Measurements from ENCODE around the gene CYP2W1. TPM values are rescaled to one million over a fixed set of nuclear protein-coding genes. Genes with fewer than 3 reads are reported as not detected.

Gene CYP2W1
- total RNA-seq, 1 donor from 2014 or later: not detected

DNA sequence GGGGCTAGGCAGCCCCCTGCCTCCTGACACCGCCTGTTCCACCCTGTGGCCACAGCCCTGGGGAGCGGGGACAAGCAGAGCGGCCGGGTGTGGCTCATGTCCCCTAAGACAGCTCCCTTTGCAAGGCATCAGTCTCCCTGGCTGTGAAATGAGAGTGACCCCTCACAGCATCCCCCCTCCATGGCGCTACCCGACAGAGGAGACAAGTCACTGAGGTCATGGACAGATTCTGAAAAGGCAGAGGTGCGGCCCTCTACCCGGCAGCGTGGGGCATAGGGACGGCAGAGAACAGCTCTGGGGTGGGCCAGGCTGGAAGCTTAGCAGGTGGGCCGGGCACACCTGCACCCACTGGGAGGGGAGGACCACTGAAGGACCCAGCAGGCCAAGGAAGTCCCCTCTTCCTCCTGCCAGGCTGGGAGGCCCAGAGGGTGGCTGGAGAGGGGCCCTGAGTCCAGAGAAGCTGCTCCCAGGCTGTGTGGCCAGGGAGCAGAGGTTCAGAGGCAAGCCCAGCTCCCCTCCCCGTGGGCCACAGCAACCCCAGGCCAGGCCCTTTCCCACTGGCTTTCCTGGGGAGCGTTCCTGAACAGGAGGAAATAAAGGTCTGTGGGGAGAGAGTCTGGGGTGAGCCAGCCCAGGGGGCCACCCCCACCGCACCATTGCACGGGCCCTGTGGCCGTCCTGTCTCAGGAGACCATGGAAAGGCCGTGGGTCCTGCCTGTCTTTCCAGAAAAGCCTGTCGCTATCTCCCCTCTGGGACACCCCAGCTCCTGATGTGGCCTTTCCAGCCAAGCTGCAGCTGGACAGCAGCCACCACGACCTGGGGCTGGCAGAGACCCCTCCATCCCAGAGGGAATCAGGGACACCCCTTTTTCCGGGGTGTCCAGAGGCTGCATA lies 30.2 kb upstream of the CYP2W1 start:
- TF ChIP-seq, protein P1, sequence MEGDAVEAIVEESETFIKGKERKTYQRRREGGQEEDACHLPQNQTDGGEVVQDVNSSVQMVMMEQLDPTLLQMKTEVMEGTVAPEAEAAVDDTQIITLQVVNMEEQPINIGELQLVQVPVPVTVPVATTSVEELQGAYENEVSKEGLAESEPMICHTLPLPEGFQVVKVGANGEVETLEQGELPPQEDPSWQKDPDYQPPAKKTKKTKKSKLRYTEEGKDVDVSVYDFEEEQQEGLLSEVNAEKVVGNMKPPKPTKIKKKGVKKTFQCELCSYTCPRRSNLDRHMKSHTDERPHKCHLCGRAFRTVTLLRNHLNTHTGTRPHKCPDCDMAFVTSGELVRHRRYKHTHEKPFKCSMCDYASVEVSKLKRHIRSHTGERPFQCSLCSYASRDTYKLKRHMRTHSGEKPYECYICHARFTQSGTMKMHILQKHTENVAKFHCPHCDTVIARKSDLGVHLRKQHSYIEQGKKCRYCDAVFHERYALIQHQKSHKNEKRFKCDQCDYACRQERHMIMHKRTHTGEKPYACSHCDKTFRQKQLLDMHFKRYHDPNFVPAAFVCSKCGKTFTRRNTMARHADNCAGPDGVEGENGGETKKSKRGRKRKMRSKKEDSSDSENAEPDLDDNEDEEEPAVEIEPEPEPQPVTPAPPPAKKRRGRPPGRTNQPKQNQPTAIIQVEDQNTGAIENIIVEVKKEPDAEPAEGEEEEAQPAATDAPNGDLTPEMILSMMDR (IDR thresholded peaks at IDR 0.05; ENCODE audit: unreplicated experiment): no peak
- H3K4me1 Mint-ChIP-seq (ENCODE audit: unreplicated experiment): no peaks in the 10 kb centered on the region
- no peak overlapping the region for H3K4me3 Mint-ChIP-seq (ENCODE audit: unreplicated experiment)
- peaks cover 13% of the 10 kb centered on the region for H3K27me3 Mint-ChIP-seq (ENCODE audit: unreplicated experiment)
- DNase-seq (ENCODE audit: low spot score): no peak
- H3K27ac Mint-ChIP-seq (ENCODE audit: unreplicated experiment): no peak overlapping the region
- H3K36me3 Mint-ChIP-seq (ENCODE audit: low read depth, unreplicated experiment): no peaks in the 10 kb centered on the region
- no peaks in the 10 kb centered on the region for H3K9me3 Mint-ChIP-seq (ENCODE audit: unreplicated experiment)

- Mint-ChIP-seq H3K4me1 (ENCODE audit: unreplicated experiment) (no peaks in the 10 kb centered on the region), H3K36me3 (ENCODE audit: low read depth, unreplicated experiment) (no peaks in the 10 kb centered on the region), H3K27ac (ENCODE audit: unreplicated experiment) (no peak overlapping the region), H3K9me3 (ENCODE audit: unreplicated experiment) (no peaks in the 10 kb centered on the region), H3K4me3 (ENCODE audit: unreplicated experiment) (no peak overlapping the region), H3K27me3 (ENCODE audit: unreplicated experiment) (peaks cover 11% of the 10 kb centered on the region)
- TF ChIP-seq, protein P1 (IDR thresholded peaks at IDR 0.05; ENCODE audit: unreplicated experiment): no peak
- DNase-seq (ENCODE audit: low spot score): no peak
These were observed 29.2 kb upstream of the CYP2W1 start for GRCh38 chr7:953547-954327.

DNA sequence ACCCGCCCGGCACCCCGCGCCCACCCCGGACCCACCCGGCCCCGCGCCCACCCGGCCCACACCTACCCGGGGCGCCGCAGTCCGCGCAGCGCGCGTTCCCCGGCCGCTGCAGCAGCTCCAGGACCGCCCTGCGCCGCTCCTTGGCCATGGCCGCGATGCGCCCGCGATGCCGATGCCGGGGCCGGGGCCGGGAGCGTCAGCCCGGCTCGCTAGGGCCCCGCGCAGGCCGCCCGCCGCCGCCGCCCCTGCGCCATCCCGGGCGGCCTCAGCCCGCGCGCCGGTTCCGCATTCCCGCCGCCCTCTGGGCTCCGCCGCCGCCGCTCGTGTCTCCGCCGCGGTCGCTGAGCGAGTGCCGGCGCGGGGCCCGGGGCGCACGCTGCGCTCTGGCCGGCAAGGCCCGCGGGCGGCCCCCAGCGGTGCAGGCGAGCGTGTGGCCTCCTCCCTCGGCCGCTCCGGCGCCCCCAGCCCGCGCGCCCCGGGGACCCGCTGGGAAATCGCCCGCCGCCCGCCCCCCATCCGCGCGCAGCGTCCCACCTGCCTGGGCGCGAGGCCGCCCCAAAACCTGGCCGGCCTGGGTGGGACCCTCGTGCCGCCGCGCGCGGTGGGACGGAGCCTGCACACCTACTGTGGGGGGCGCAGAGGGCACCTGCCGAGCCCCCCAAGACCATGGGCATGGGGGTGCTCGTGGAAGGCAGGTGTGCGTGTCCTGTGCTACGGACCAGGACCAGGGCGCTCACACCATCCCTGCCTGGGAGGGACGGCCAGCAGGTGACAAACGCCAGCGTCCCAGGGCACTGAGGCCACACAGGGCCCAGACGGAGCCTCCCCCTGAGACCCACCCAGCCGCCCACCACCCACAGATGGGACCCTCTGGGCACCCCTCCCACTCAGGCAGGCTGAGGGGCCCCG lies 28.4 kb upstream of the CYP2W1 start, which contains the start of gene ADAP1:
Gene ADAP1 (minus strand): TSS at position 351 of the 909 bp plus-strand sequence. CDS start 203 bp downstream, at position 148.
- H3K4me1 Mint-ChIP-seq (ENCODE audit: unreplicated experiment): no peaks in the 10 kb centered on the region
- H3K4me3 Mint-ChIP-seq (ENCODE audit: unreplicated experiment): peak within 1 kb of the TSS; percentile 83
- H3K36me3 Mint-ChIP-seq (ENCODE audit: low read depth, unreplicated experiment): no peaks in the 10 kb centered on the region
- no peaks in the 10 kb centered on the region for H3K9me3 Mint-ChIP-seq (ENCODE audit: unreplicated experiment)
- DNase-seq (ENCODE audit: low spot score): peak; percentile 68
- H3K27me3 Mint-ChIP-seq (ENCODE audit: unreplicated experiment): peaks cover 13% of the 10 kb centered on the region
- TF ChIP-seq, protein P1 (IDR thresholded peaks at IDR 0.05; ENCODE audit: unreplicated experiment): no peak
- peak within 1 kb of the TSS; percentile 48 for H3K27ac Mint-ChIP-seq (ENCODE audit: unreplicated experiment)

DNA sequence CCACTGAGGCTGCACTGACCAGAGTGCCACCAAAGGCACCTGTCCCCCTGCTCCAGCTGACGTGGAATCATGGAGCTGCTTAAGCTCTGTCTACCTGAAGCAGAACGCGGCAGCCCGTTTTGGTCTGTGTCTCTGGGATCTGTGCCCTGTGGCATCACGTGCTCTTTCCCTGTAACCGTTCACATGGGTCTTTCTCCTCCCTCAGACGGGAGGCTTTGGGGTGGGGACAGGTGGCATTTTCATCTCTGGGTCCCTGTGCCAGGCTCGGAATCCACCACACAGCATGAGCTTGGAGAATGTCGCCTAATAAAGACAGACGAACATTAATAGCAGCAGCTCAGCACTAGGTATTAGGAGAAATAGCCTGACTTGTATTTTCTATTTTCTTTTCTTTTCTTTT lies 26.9 kb upstream of the CYP2W1 start:
- H3K36me3 Mint-ChIP-seq (ENCODE audit: low read depth, unreplicated experiment): peaks cover 4% of the 10 kb centered on the region

More for the DNA sequence above, 26.9 kb upstream of the CYP2W1 start:
- no peaks in the 10 kb centered on the region for H3K4me1 Mint-ChIP-seq (ENCODE audit: unreplicated experiment)
- H3K9me3 Mint-ChIP-seq (ENCODE audit: unreplicated experiment): no peaks in the 10 kb centered on the region
- no peak overlapping the region for H3K27ac Mint-ChIP-seq (ENCODE audit: unreplicated experiment)
- no peak for DNase-seq (ENCODE audit: low spot score)
- peaks cover 13% of the 10 kb centered on the region for H3K27me3 Mint-ChIP-seq (ENCODE audit: unreplicated experiment)
- TF ChIP-seq, protein P1 (IDR thresholded peaks at IDR 0.05; ENCODE audit: unreplicated experiment): no peak
- no peak overlapping the region for H3K4me3 Mint-ChIP-seq (ENCODE audit: unreplicated experiment)

All from endothelial cell (in vitro differentiated cells).